ENCODE data around the gene SLC16A12.
A peak's percentile ranks its signal among the peaks of the same experiment; 100 is the strongest.
"Not testable (repeated sequence)": the region's sequence is repeated elsewhere in the genome, so short reads cannot be mapped to it uniquely, and the experiment has no call there.

The SLC16A12 gene

DNA sequence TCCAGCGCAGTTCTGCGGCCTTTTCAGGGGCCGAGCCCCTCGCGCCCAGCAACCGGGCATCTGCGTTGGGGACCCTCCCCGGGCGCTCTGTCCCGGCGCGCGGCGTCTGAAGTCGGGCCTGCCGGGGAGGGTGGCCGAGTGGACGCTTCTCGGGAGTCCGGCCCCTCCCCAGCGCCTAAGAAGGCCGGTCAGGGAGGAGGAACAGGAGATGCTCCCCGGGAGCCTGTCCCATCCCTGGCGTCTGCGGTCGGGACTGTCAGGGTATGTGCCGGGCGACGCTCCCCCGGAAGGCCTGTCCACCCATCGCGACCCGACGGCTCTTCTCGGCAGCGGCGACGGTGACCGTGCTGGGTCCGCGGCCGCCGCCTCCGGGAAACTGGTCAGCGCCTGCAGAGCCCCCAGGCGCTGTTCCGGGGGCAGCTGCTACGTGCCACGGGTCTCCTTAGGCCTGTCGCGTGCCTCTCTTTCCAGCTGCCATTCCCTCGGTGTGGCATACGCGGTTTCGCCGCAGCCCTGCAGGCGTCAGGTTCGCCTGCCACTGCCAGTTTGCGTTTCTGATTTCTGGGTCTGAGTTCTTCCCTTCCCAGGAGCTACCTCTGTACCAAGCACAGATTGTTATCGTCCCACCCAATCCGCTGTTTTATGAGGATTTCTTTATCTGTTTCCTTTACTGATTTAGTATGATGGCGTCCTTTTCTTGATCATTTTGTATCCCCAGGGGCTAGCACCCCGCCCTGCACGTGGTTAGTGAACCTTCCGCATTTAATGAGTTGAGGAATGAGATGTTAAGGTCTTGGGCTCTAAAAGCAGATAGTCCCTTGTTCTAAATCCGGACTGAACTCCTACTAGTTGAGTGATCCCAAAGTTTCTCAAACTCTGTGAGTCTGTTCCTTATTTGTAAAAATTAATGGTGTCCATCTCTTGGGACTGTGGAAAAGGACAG is 120.2 kb downstream of the SLC16A12 start:
- DNase-seq, result no peak

DNA sequence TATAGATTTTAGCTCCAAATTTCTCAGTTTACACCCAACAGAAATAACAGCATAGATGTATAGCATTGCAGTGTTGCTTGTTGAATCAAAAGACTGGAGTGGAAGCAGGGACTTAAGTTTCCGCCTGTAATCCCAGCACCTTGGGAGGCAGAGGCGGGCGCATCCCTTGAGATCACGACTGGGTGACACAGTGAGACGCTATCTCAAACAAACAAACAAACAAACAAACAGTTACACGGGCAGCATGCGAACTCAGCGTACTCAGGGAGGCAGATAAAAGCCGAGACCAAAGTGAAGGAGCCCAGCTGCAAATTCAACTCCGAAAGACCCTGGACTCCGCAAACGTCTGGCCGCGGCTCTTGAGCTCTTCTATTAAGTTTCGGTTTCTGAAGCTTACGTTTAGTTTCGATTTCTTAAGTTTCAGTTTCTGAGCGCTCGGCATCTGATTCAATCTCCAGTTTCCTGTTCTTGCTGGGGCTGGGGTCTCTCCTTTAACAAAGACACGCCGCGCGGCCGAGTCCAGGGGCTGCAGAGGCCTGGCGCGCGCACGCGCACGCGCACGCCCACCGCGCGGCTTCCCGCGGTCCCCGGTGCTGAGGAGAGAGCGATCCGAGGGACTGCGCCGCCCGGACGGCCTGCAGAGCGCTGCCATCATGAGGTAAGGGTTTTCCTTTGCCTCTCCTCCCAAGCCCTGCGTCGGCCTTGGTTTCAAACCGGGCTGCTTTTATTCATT is 121.1 kb downstream of the SLC16A12 start, which contains the start of gene IFIT5:
IFIT5 (plus strand) TSS at position 423 of the 733 bp plus-strand sequence; CDS start at position 654, 231 bp downstream.
- DNase-seq, result peak; percentile 61

DNA sequence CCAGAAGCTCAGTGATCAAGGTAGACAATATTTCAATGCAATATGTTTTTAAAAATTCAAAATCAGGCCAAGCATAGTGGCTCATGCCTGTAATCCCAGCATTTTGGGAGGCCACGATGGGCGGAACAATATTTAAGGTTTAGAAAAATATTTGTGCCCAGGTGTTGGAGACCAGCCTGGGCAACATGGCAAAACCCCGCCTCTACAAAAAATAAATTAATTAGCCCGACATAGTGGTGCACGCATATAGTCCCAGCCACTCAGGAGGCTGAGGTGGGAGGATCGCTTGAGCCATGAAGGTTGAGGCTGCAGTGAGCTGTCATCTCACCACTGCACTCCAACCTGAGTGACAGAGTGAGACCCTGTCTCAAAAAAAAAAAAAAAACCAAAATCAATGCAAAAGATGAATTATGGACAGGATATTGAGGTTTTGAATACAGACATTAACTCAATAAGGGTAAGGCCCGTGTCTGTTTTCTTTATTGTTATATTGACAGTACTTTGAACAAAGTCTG is 121.9 kb downstream of the SLC16A12 start:
- DNase-seq, result no peak

DNA sequence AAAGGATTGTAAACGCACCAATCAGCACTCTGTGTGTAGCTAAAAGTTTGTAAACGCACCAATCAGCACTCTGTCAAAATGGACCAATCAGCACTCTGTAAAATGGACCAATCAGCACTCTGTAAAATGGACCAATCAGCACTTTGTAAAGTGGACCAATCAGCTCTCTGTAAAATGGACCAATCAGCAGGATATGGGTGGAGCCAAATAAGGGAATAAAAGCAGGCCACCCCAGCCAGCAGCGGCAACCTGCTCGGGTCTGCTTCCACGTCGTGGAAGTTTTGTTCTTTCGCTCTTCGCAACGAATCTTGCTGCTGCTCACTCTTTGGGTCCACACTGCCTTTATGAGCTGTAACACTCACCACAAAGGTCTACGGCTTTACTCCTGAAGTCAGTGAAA is 123.1 kb downstream of the SLC16A12 start:
- not testable (repeated sequence) for DNase-seq

DNA sequence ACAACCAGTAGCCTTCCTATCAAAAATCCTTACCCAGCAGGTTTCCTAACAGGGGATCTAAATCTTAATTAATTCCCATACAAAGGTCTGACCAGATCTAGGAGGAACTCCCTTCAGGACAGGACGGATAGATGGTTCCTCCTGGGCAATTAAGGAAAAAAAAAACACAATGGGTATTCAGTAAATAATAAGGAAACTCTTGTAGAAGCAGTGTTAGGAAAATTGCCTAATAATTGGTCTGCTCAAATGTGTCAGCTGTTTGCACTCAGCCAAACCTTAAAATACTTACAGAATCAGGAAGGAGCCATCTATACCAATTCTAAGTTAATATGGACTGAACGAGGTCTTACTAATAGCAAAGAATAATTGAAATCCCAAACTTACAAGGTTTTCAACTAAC is 124.3 kb downstream of the SLC16A12 start:
- not testable (repeated sequence) for DNase-seq

GRCh38 chr10:89410551-89410950 is 124.8 kb downstream of the SLC16A12 start:
- not testable (repeated sequence) for DNase-seq

DNA sequence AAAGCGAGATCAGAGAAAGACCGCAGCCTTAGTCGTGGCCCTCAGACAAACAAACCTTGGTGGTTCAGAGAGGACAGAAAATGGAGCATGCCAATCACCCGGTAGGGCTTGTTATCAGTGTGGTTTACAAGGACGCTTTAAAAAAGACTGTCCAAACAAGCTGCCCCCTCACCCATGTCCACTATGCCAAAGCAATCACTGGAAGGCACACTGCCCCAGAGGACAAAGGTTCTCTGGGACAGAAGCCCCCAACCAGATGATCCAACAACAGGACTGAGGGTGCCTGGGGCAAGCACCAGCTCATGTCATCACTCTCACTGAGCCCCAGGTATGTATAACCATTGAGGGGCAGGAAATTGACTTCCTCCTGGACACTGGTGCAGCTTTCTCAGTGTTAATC is 126.1 kb downstream of the SLC16A12 start:
- not testable (repeated sequence) for DNase-seq

- not testable (repeated sequence) for DNase-seq
These were observed 127.6 kb downstream of the SLC16A12 start for GRCh38 chr10:89407792-89408191.

DNA sequence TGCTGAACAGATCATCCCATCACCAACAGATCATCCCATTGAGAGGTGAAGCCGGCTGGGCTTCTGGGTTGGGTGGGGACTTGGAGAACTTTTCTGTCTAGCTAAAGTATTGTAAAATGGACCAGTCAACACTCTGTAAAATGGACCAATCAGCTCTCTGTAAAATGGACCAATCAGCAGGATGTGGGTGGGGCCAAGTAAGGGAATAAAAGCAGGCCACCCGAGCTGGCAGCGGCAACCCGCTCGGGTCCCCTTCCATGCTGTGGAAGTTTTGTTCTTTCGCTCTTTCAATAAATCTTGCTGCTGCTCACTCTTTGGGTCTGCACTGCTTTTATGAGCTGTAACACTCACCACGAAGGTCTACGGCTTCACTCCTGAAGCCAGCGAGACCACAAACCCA is 129.2 kb downstream of the SLC16A12 start:
- DNase-seq, result not testable (repeated sequence)

- no peak for DNase-seq
These were observed 131.0 kb downstream of the SLC16A12 start for GRCh38 chr10:89404104-89405047.

GRCh38 chr10:89403043-89403442 is 132.4 kb downstream of the SLC16A12 start:
- no peak for DNase-seq

GRCh38 chr10:89399956-89400355 is 135.4 kb downstream of the SLC16A12 start:
- DNase-seq, result no peak

DNA sequence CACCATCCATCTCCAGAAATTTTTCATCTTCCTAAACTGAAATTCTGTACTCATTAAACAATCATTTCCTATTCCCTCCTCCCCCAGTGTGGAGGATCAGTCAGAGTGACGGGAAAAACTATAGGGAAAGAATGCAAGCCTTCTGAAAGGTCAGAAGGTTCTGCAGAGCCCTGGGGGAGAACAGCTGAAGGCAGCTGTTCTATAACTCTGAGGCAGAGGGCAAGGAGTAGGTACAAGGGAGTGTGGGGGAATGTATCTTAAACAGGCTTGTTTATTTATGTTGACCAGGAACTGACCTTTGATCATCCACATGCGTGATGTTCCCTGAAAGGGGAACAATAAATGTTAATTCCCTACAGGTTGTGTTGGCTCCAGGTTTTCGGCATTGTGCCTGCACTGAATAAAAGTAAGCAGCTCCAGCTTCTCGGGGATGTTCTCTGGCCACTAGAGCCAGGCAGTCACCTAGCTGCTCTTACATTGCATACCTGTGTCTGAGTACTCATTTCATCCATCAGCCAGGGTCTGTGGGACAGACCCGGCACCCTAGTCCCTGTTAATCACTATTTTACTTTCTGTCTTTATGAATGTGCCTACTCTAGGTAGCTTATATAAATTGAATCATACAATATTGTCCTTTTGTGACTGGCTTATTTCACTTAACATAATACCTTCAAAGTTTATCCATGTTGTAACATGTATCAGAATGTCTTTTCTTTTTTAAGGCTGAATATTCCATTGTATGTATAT is 137.2 kb downstream of the SLC16A12 start:
- peak; percentile 64 for DNase-seq

GRCh38 chr10:89395141-89395540 is 140.3 kb downstream of the SLC16A12 start:
- DNase-seq, result no peak

- no peak for DNase-seq
These were observed 141.5 kb downstream of the SLC16A12 start for GRCh38 chr10:89393898-89394297.

- DNase-seq, result peak; percentile 56
These were observed 142.4 kb downstream of the SLC16A12 start for GRCh38 chr10:89392974-89393373.

GRCh38 chr10:89391907-89392756 is 143.3 kb downstream of the SLC16A12 start, which contains the start of gene IFIT1:
IFIT1 (plus strand) TSS chr10:89392623; CDS start chr10:89392713, 90 bp downstream.
- peak; percentile 86 for DNase-seq

DNA sequence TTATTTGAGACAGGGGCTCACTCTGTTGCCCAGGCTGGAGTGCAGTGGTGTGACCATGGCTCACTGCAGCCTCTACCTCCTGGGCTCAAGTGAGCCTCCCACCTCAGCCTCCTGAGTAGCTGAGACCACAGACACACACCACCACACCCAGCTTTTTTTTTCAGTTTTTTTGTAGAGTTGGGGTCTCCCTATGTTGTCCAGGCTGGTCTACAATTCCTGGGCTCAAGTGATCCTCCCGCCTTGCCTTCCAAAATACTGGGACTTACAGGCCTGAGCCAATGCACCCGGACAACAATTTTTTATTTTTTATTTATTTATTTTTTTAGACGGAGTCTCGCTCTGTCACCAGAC is 144.2 kb downstream of the SLC16A12 start:
- not testable (repeated sequence) for DNase-seq

DNA sequence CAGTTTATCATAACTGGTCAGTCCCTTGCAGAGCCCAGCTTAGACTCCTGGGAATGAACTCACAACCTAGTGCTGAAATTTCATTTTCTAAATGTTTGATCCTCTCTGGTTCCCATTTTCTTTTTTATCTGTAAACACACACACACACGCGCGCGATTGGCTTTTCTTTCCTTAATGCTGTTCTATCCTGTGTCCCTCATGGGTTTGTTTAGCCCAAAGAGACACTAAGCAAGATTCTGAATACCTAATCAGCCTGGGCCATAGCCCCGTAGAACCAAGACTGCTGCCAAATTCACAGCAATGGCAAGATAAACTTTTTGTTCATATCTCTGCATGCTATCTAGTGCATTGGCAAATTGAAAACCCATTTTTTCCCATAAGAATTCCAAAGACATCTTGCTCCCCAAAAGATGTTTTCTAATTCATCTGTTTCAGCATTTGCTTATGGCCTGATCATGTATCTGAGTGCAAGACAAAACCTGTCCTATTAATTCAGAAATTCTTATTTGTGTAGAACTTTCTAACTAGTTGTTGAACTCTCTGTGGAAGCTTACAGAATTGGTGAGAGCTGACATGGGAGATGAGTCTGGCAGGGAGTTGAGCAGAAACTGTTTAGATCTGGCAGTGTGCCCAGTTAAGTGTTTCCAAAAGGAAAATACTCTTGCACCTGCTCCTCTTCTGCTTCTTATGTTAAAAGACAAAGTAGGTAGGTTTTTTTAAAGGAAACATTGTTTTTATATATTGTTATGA is 144.7 kb downstream of the SLC16A12 start:
- peak; percentile 6 for DNase-seq

DNA sequence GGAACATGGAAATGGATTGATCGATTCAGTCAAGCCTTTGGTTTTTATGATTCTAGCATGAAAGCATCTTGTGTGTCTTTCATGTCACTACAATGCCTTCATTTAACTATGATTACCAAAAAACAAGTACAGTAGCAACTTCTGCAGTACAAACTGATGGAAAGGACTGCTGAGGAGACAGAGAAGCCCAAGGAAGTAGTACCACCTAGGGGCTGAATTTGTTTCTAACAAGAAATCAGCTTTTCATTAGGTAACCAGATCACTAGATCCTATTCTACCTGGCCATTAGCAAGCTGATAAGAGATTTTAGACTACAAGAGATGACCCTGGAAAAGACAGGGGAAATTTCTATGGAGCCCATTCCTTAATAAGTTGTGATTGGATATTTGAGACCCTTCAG is 146.1 kb downstream of the SLC16A12 start:
- DNase-seq, result peak; percentile 7
